ENCODE results near the gene B3GALT6. TPM values are rescaled to one million over a fixed set of nuclear protein-coding genes. Genes with fewer than 3 reads are reported as not detected.

B3GALT6 gene
- total and polyA plus RNA-seq, 2 donors (not counting 1 experiment from before 2014, with no cell fraction given): 17.9 to 19.3 TPM

GRCh38 chr1:1218524-1219200, 13.4 kb upstream of the B3GALT6 start:
- no peak overlapping the region for H3K4me3 ChIP-seq (replicated peaks in 1 of 4; ENCODE audit: control extremely low read depth in 1 of 4, insufficient read depth in 1 of 4, low read depth in 3 of 4, low read length in 4 of 4)
- H3K4me1 ChIP-seq (ENCODE audit: control insufficient read depth, extremely low read depth, insufficient read depth, low read length): no peaks in the 10 kb centered on the region
- no peak for TF ChIP-seq EZH2 (IDR thresholded peaks at IDR 0.05; ENCODE audit: low read length, missing control alignments)
- no peak for TF ChIP-seq CTCF (conservative IDR thresholded peaks at IDR 0.05 in 1 of 2, IDR thresholded peaks at IDR 0.05 in 1 of 2; ENCODE audit: low read depth in 1 of 2, low read length in 2 of 2)
- no peak for DNase-seq (ENCODE audit: low read depth in 2 of 2)
- H3K79me2 ChIP-seq (ENCODE audit: control insufficient read depth, insufficient read depth, low read length): no peaks in the 10 kb centered on the region
- no peaks in the 10 kb centered on the region for H3K27me3 ChIP-seq (ENCODE audit: control insufficient read depth, insufficient read depth, low read length)
- no peaks in the 10 kb centered on the region for H4K20me1 ChIP-seq (ENCODE audit: control insufficient read depth, extremely low read depth, insufficient read depth, low read length)
- no peak overlapping the region for H3K27ac ChIP-seq (ENCODE audit: insufficient read depth, low read length)
- H3K4me2 ChIP-seq (ENCODE audit: extremely low read depth, insufficient read depth, low read length): no peak overlapping the region
- no peak overlapping the region for H2AFZ ChIP-seq (ENCODE audit: low read length)
- no peaks in the 10 kb centered on the region for H3K9me3 ChIP-seq (ENCODE audit: control insufficient read depth, insufficient read depth, low read depth, low read length)
- no peak overlapping the region for H3K9ac ChIP-seq (ENCODE audit: insufficient read depth, low read length)
- H3K36me3 ChIP-seq (ENCODE audit: control insufficient read depth, insufficient read depth, low read length): peaks cover 36% of the 10 kb centered on the region

- H3K4me1 ChIP-seq (ENCODE audit: control insufficient read depth, extremely low read depth, insufficient read depth, low read length): no peaks in the 10 kb centered on the region
- H3K79me2 ChIP-seq (ENCODE audit: control insufficient read depth, insufficient read depth, low read length): no peaks in the 10 kb centered on the region
- H3K4me2 ChIP-seq (ENCODE audit: extremely low read depth, insufficient read depth, low read length): no peak overlapping the region
- no peak overlapping the region for H3K4me3 ChIP-seq (replicated peaks in 1 of 4; ENCODE audit: control extremely low read depth in 1 of 4, insufficient read depth in 1 of 4, low read depth in 3 of 4, low read length in 4 of 4)
- no peak for DNase-seq (ENCODE audit: low read depth in 2 of 2)
- no peaks in the 10 kb centered on the region for H3K27me3 ChIP-seq (ENCODE audit: control insufficient read depth, insufficient read depth, low read length)
- H3K9me3 ChIP-seq (ENCODE audit: control insufficient read depth, insufficient read depth, low read depth, low read length): no peaks in the 10 kb centered on the region
- no peak overlapping the region for H2AFZ ChIP-seq (ENCODE audit: low read length)
- TF ChIP-seq EZH2 (IDR thresholded peaks at IDR 0.05; ENCODE audit: low read length, missing control alignments): no peak
- no peak for TF ChIP-seq CTCF (conservative IDR thresholded peaks at IDR 0.05 in 1 of 2, IDR thresholded peaks at IDR 0.05 in 1 of 2; ENCODE audit: low read depth in 1 of 2, low read length in 2 of 2)
- H4K20me1 ChIP-seq (ENCODE audit: control insufficient read depth, extremely low read depth, insufficient read depth, low read length): no peaks in the 10 kb centered on the region
- no peak overlapping the region for H3K9ac ChIP-seq (ENCODE audit: insufficient read depth, low read length)
- peaks cover 39% of the 10 kb centered on the region for H3K36me3 ChIP-seq (ENCODE audit: control insufficient read depth, insufficient read depth, low read length)
- no peak overlapping the region for H3K27ac ChIP-seq (ENCODE audit: insufficient read depth, low read length)
These were observed 12.7 kb upstream of the B3GALT6 start for GRCh38 chr1:1219341-1219740.

- TF ChIP-seq EZH2 (IDR thresholded peaks at IDR 0.05; ENCODE audit: low read length, missing control alignments) (no peak), CTCF (conservative IDR thresholded peaks at IDR 0.05 in 1 of 2, IDR thresholded peaks at IDR 0.05 in 1 of 2; ENCODE audit: low read depth in 1 of 2, low read length in 2 of 2) (no peak)
- Histone ChIP-seq H3K27me3 (ENCODE audit: control insufficient read depth, insufficient read depth, low read length) (no peaks in the 10 kb centered on the region), H3K4me1 (ENCODE audit: control insufficient read depth, extremely low read depth, insufficient read depth, low read length) (no peaks in the 10 kb centered on the region), H3K36me3 (ENCODE audit: control insufficient read depth, insufficient read depth, low read length) (peaks cover 41% of the 10 kb centered on the region), H3K9ac (ENCODE audit: insufficient read depth, low read length) (no peak overlapping the region), H3K4me2 (ENCODE audit: extremely low read depth, insufficient read depth, low read length) (no peak overlapping the region), H3K4me3 (replicated peaks in 1 of 4; ENCODE audit: control extremely low read depth in 1 of 4, insufficient read depth in 1 of 4, low read depth in 3 of 4, low read length in 4 of 4) (no peak overlapping the region), H4K20me1 (ENCODE audit: control insufficient read depth, extremely low read depth, insufficient read depth, low read length) (no peaks in the 10 kb centered on the region), H3K27ac (ENCODE audit: insufficient read depth, low read length) (no peak overlapping the region), H3K79me2 (ENCODE audit: control insufficient read depth, insufficient read depth, low read length) (peaks cover 8% of the 10 kb centered on the region), H3K9me3 (ENCODE audit: control insufficient read depth, insufficient read depth, low read depth, low read length) (no peaks in the 10 kb centered on the region), H2AFZ (ENCODE audit: low read length) (no peak overlapping the region)
- no peak for DNase-seq (ENCODE audit: low read depth in 2 of 2)
These were observed 11.8 kb upstream of the B3GALT6 start for GRCh38 chr1:1220197-1220596.

Data from fibroblast of lung (primary cell).